Measurements from ENCODE around the gene TBCD.
"Not testable (repeated sequence)": the region's sequence is repeated elsewhere in the genome, so short reads cannot be mapped to it uniquely, and the experiment has no call there.

The TBCD gene

DNA sequence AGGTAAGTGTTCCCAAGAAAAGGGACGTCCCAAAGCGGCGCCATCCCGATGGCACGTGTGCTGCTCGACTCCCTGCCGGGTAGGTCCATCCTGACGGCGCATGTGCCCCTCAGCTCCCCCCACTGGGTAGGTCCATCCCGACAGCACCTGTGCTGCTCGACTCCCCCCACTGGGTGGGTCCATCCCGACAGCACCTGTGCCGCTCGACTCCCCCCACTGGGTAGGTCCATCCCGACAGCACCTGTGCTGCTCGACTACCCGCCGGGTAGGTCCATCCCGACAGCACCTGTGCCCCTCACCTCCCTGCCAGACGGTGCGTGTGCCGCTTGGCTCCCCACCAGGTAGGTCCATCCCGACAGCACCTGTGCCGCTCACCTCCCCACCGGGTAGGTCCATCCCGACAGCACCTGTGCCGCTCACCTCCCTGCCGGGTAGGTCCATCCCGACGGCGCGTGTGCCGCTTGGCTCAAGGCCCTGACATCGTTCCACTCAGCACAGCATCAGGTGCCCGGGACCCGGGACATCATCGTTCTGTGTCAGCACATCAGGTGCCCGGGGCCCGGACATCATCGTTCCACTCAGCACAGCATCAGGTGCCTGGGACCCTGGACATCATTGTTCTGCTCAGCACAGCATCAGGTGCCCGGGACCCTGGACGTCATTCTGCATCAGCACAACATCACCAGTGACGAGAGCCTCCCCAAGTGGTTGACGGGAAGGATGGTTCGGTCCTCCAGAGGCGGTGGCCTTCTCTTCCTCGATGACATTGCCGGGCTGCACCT lies 22.2 kb upstream of the TBCD start:
- DNase-seq, result no peak

DNA sequence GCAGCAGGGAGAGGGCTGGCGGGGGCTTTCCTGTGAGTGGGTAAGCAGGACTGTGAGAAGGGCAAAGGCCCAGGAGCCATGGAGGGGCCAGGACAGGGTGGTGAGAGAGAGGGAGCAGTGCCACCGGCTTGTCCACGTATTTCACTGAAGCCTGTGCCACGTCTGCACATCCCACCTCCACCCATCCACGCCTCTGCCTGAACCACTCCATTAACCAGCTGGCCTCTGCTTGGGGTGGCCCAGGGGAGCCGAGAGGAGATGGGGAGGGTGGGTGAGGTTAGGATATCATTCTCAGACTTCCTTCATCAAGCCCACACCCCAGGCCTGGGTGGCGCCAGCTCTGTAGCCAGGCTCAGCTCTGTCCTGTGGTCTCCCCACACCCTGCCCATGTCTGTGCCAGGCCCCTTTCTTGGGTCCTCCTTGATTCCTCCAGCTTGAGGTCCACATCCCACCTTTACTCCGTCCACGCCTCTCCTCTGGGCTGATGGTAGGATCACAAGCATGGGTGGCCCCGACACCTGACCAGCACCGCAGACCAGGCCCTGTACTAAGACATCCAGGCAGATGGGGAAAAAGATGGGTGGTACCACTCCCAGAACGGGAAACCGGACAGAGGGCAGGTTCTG lies 19.6 kb upstream of the TBCD start:
- DNase-seq, result no peak

DNA sequence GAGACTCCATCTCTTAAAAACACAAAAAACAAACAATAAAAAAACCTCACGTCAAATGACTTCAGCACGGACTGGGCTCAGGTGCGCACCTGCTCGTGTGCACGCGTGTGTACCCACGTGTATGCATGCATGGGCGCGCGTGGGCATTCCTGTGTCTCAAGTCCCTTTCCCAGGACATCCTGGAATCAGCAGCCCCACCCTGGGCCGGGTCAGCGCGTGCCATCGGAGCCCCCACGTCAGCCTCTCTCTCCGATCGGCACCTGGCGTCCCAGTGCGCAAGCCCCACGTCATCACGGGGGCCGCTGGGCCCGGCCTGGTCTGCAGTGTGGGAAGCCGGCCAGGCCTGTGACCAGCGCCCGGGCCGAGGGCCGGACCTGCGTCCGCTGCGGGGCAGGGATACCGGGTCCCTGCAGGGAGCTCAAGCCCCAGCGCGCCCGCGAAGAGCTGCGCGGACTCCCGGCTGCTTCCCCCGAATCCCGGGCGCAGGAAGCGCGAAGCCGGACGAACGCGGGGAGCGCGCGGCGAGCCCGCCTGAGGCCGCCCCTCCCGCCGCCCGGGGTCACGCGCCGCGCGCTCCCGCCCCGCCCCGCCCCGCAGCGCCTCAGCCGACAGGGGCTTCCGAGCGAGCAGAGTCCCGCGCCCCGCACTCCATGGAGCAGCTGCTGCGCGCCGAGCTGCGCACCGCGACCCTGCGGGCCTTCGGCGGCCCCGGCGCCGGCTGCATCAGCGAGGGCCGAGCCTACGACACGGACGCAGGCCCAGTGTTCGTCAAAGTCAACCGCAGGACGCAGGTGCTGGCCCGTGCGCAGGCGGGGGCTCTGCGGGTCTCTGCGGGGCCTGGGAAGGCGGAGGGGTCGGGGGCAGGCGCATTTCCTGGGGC lies 16.6 kb upstream of the TBCD start, which contains the start of gene FN3K:
FN3K (plus strand) TSS at position 629 of the 880 bp plus-strand sequence; CDS start at position 651, 22 bp downstream.
- DNase-seq, result peak; percentile 43

DNA sequence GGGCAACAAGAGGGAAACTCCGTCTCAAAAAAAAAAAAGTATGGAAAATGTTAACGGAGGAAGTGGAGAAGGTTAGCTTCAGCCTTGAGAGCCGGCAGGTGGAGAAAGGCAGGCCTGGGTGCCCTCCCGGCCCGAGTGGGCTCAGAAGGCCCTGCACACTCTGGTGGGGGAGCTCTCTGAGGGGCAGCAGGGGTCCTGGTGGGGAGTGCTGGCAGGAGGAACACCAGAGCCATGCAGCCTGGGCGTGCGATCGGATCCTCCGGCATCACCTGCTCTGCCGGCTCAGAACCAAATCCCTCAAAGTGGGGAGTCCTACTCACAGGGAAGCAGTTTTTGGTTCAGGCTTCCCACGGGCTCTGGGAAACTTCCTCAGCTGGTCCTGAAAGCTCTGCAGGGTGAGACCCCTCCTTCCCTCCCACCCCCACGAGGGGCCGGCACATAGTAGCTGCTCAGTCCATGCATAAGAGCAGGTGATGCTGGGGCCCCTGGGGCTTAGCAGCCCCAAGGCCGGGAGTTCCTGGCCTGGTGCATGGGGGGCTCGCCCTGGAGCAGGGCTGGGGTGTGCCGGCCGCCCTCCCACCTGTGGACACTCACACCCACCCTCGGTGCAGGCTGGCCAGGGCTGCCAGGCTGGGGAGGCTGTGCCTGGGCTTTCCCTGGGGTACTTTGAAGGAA lies 15.2 kb upstream of the TBCD start:
- DNase-seq, result no peak

DNA sequence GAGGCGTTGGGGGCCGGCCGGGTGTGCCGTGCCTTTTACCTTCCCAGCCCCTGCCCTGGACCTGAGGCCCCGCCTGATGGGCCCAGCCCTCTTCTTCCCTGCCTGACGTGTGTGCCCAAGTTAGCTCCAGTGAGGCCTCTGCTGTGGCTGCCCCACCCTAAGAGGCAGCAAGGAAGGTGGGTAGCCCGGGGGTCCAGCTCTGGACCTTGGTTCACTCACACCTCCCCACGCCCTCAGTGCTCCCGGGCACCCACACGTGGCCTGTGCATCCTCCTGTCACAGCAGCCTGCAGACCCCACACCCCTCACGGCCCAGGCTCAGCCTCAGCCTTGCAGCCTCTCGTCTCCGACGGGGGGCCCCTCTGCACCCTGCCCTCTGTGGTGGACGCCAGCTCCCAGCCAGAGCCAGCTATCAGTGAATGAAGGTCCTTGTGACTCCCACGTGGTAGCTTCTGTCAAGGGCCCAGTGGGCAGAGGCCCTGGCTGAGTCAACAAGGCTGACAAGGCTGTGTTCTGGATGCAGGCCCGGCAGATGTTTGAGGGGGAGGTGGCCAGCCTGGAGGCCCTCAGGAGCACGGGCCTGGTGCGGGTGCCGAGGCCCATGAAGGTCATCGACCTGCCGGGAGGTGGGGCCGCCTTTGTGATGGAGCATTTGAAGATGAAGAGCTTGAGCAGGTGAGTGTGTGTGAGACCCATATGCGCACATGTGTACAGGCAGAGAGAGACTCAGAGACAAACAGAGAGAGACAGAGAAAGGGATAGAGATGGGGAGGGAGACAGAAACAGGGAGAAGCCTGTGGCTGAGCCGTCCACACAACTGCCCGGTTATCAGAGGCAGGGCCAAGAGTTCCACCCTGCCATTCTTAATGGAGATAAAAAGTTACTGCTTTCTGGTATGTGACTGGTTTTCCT lies 13.6 kb upstream of the TBCD start:
- DNase-seq, result no peak

DNA sequence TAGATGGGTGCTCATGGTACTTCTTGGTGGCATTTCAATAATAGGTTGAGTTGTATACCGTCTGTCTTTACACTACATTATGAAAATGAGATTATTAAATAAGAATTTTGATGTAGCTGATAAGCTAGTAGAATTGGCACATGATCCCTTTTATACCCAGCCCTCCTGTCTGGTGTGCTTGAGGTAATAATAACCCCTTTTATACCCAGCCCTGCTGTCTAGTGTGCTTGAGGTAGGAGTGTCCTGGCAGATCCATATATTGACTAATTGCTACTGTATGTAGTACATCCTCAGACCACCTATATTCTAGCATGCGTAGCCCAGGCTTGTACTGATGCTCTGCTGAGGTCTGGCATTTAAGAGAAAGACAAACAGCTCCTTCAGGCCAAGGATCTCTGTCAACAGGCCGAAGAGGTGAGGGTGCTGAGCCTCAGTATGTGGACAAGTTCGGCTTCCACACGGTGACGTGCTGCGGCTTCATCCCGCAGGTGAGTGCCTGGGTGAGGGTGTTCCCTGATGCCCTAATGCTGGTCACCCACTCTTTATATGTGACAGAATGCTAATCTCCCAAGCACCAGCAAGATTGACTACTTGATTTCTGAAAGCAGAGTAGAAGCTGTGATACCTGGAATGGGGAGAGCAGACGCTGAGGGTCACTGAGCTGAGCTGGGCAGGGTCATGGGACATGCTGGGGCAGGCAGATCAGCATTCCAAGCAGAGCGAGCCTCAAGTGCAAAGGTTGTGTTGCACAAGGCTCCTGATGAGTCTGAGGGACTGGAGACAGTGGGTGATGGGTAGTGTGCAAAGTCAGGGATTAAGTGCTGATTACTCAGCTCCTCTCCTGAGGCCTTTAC lies 10.7 kb upstream of the TBCD start:
- DNase-seq, result no peak

DNA sequence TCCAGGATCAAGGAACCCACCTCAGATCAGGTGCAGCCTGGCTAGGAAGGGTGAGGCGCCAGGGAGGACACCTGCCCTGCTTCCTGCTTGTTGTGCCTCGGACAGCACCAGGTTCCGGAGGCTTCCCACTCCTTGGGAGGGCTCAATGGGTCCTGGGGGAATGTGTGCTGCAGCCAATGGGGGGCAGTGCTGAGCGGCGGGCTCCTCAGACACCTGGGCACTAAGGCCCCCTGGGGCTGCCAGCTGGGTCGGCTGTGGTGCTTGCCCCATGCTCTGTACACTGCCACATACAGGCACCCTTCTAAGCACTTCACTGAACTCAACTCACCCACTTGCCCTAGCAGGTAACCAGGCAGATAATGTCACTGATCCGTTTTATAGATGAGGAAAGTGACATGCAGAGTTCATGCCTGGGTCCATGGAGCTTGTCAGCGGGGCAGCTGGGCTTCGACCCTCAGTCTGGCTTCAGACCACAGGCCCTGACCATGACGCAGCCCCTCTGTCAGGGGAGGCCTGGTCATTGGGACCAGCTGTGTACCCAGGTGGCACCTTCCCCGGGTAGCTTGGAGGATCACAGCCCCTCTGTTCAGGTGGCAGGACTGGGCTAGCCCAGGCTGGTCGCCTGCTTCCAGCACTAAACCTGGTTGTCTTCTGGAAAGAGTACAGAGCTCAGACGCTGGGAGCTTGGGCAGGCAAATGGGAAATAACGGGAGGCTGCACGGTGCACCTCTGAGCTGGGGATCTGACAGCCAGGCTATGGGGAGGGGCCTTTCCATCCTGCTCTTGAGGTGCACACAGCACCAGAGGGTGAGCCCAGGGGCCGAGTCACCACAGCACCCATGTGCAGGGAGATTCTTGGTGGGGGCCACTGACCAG lies 8.3 kb upstream of the TBCD start:
- no peak for DNase-seq

DNA sequence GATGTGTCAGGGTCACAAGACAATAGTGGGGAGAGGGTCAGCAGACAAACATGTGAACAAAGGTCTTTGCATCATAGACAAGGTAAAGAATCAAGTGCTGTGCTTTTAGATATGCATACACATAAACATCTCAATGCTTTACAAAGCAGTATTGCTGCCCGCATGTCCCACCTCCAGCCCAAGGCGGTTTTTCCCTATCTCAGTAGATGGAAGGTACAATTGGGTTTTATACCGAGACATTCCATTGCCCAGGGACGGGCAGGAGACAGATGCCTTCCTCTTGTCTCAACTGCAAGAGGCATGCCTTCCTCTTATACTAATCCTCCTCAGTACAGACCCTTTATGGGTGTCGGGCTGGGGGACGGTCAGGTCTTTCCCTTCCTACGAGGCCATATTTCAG lies 7.1 kb upstream of the TBCD start:
- not testable (repeated sequence) for DNase-seq

DNA sequence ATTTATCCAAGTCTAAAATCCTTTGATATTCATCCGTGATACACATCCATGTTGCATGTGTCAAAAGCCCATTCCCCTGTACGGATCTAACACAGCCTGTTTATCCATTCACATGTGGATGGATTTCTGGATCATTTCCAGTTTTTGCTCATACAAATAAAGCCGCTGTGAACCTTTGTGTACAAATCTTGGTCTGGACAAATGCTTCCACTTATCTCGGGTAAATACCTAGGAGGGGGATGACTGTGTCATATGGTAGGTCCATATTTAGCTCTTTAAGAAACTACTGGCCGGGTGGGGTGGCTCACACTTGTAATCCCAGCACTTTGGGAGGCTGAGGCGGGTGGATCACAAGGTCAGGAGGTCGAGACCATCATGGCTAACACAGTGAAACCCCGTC lies 6.3 kb upstream of the TBCD start:
- DNase-seq, result no peak

DNA sequence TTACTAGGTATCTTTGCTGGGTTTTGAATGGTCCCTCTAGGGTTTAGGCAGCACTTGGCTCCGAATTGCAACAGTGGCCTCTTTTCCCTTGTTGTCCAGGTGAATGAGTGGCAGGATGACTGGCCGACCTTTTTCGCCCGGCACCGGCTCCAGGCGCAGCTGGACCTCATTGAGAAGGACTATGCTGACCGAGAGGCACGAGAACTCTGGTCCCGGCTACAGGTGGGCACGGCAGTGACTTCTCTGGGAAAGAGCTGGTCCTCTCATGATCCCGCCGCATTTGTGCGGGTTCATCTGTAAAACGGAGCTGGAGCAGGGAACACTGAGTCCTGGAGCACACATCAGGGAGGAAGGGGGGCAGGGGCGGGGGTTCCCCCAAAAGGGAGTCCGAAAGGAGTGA lies 3.1 kb upstream of the TBCD start:
- DNase-seq, result no peak

DNA sequence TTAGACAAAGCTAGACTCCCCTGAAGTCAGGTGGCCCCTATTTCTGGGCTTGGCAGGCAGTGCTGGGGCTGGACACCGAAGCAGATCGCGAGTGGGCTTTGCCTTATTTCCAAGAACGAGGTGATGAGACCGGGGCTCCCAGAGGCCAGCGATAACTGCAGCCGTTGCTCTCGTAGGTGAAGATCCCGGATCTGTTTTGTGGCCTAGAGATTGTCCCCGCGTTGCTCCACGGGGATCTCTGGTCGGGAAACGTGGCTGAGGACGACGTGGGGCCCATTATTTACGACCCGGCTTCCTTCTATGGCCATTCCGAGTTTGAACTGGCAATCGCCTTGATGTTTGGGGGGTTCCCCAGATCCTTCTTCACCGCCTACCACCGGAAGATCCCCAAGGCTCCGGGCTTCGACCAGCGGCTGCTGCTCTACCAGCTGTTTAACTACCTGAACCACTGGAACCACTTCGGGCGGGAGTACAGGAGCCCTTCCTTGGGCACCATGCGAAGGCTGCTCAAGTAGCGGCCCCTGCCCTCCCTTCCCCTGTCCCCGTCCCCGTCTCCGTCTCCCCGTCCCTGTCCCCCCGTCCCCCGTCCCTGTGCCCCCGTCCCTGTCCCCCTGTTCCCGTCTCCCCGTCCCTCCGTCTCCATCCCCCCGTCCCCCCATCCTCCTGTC lies 1.5 kb upstream of the TBCD start:
- no peak for DNase-seq

DNA sequence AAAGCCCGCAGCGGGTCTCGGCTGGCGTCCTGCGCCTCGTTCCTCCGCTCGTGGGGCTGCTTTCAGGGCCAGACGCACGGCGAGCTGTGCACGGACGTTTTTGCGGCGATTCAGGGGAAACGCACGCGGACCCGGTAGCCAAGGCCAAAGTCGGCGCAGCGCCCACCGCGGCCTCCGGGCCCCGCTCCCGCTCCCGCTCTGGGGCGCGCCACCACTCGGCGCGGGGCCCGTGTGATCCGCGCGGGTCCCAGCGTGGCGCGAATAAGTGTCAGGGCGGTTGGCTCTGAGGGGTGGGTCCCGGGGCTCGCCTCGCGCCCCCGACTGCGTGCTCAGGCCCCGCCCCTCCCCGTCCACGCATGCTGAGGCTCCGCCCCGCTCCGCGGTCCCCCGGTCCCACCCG lies 694 bp upstream of the TBCD start:
- DNase-seq, result no peak

DNA sequence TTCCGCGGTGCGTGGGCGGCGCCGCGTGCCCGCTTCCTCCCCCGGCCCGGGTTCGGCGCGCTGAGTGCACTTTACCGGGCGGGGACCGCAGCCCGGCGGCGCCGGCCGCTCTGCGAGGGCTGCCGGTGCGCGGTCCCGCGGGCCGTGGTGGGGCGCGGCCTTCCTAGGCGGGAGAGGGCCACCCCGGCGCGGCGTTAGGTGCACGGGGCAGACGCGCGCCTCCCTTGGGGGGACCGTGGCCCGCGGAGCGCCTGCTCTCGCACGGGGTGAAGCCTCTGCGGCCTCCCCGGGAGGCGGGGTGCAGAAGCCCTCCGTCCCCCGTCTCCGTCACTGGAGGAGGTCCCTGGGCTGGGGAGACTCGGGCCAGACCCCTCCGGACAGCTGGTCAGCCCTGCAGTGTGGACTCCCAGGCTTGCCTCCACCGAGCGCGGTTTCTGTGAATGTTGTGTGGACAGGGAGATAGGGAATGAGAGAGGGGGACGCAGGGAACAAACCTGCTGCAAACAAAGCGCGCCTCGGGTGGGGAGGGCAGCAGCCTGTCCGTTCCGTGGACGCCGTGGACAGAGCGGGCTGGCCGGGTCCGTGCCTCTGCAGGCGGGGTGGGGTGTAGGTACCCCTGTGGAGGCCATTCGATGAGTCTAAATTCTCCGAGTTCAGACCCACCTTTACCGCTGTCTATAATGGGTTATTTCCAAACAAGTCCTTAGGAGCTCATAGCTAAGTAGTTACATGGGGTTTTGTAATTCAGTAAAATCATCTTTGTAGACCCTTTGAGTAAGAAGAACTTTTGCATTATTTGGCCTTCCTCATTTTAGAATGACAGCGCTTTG lies 721 bp downstream of the TBCD start:
- DNase-seq, result no peak

DNA sequence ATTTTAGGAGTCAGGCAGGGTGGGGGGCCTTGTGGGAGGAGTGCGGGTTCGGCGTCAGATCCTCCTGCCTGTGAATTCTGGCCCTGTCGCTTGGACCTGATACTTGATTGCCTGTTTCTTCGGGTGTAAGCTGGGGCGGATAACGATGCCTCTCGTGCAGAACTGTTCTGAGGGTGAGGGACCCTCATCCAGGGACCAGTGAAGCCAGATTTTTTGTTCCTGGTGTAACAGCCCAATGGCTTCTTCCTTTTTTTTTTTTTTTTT lies 1.3 kb downstream of the TBCD start:
- DNase-seq, result no peak

DNA sequence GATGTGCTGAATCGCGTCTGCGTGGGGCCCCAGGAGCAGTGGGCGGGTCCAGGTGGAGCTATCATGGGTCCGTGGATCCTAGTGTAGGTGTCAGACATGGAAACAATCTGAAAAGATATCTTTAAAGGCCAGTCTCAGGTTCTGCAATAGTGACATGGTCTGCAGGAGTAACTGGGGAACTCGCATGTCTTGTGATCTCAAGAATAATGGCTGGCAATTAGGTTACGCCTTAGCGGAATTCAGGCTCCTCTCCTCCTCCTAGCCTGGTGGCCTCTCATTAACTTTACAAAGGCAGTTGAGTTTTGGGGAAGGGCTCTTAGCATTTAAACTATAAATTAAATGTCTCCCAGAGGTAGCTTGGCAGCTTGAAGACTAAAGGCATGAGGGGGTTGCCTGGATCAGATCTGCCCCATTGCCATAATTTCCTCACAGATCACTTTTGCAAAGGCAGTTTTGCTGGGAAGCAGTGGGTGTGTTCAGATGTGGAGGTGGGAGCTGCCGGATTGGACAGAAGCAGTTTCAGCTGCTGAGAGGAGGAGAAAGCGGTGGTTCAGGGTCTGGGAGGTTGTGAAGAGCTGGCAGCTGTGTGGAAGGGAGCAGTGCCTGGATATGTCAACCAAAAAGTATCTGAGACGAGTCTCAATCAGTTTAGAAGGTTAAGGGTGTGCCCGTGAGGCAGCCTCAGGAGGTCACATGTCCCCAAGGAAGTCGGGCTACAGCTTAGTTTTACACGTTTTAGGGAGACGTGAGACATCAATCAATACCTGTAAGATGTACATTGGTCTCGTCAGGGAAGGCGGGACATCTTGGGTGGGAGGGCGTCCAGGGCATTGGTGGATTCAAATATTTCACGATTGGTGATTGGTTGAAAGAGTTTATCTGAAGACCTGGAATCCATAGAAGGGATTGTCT lies 2.7 kb downstream of the TBCD start:
- DNase-seq, result no peak

DNA sequence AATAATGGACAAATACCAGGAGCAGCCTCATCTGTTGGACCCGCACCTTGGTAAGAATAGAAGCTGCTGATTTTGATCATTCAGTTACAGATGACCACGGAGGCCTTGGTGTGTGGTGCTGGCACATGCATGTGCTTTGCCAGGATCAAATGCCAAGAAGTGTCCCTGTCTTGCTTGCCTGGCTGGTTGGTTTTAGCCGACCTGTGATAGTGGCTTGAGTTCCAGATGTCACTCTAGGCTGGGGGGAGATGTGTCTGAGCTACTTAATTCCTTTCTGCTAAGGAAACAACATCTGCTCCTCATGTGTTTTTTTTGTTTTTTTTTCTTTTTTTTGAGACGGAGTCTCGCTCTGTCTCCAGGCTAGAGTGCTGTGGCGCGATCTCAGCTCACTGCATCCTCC lies 4.3 kb downstream of the TBCD start:
- no peak for DNase-seq

DNA sequence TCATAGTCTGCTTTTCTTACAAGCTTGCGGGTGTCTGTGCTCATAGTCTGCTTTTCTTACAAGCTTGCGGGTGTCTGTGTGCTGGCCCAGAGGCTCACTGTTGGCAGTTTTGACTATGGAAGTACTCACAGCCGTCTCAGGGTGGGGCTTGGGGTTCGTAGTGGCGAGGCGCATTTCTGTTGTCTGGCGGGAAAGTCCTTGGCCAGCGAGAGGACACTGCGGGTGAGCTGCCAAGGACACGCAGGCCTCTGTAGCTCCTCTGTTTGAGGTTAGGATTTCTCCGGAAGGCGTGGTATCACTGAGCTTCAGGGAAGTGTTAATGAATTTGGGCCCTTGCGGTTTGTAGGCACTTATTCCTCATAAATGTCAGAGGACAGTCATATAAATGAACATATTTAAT lies 13.5 kb downstream of the TBCD start:
- DNase-seq, result no peak

All from CD4-positive, alpha-beta T cell treated with Interleukin-12 subunit alpha and Interleukin-12 subunit beta, for 1 hour (primary cell).